Astrocyte (in vitro differentiated cells and primary cell): Measurements from ENCODE around the gene SUMF1. TPM values are rescaled to one million over a fixed set of nuclear protein-coding genes. Genes with fewer than 3 reads are reported as not detected.

Source experiments
- DNase-seq: peaks from one replicate; pipeline ENCODE4 v3.0.0-alpha.2; 2010; ENCODE audit warnings: low read depth
- FAIRE-seq: peaks from 2 replicates; lab custom pipeline; 2011; peaks lifted over from hg19 to GRCh38; lab: Jason Lieb, UNC
- H2AFZ ChIP-seq: 2 replicates; pipeline ENCODE4 v1.6.0; 2012; ENCODE audit warnings: low read depth, low read length, inconsistent platforms
- H3K27ac ChIP-seq: 2 replicates; pipeline ENCODE4 v1.5.1; 2011; ENCODE audit warnings: low read depth, low read length, inconsistent platforms
- H3K27me3 ChIP-seq: 2 replicates; pipeline ENCODE4 v1.6.0; 2011; ENCODE audit warnings: low read length, inconsistent platforms; ENCODE audit not compliant: insufficient read depth
- H3K36me3 ChIP-seq: 2 replicates; pipeline ENCODE4 v1.5.1; 2011; ENCODE audit warnings: low read length, inconsistent platforms; ENCODE audit not compliant: insufficient read depth
- H3K4me1 ChIP-seq: 2 replicates; pipeline ENCODE4 v1.5.1; 2011; ENCODE audit warnings: low read length, inconsistent platforms; ENCODE audit not compliant: insufficient read depth
- H3K4me2 ChIP-seq: 2 replicates; pipeline ENCODE4 v1.6.0; 2012; ENCODE audit warnings: low read length, inconsistent platforms
- H3K4me3 ChIP-seq: 2 replicates; pipeline ENCODE4 v1.5.1; 2011; ENCODE audit warnings: low read depth, mild to moderate bottlenecking, low read length, inconsistent platforms; ENCODE audit not compliant: insufficient read depth
- H3K79me2 ChIP-seq: 2 replicates; pipeline ENCODE4 v1.6.0; 2012; ENCODE audit warnings: mild to moderate bottlenecking, low read length, inconsistent platforms; ENCODE audit not compliant: insufficient read depth
- H3K9ac ChIP-seq: 2 replicates; pipeline ENCODE4 v1.6.0; 2012; ENCODE audit warnings: mild to moderate bottlenecking, low read length, inconsistent platforms
- H3K9me3 ChIP-seq: 2 replicates; pipeline ENCODE4 v1.5.1; 2012; ENCODE audit warnings: low read depth, mild to moderate bottlenecking, low read length, inconsistent platforms; ENCODE audit not compliant: insufficient read depth
- H4K20me1 ChIP-seq: 2 replicates; pipeline ENCODE4 v1.6.0; 2012; ENCODE audit warnings: low read length, inconsistent platforms; ENCODE audit not compliant: insufficient read depth
- H3K27ac Mint-ChIP-seq: one replicate; pipeline ENCODE4 v1.8.0; 2021; ENCODE audit warnings: mild to moderate bottlenecking, mixed read lengths; ENCODE audit not compliant: unreplicated experiment
- H3K27me3 Mint-ChIP-seq: one replicate; pipeline ENCODE4 v1.8.0; 2021; ENCODE audit warnings: low read depth, mixed read lengths; ENCODE audit not compliant: unreplicated experiment
- H3K36me3 Mint-ChIP-seq: one replicate; pipeline ENCODE4 v1.8.0; 2021; ENCODE audit warnings: low read depth, mixed read lengths; ENCODE audit not compliant: unreplicated experiment
- H3K4me1 Mint-ChIP-seq: one replicate; pipeline ENCODE4 v1.8.0; 2021; ENCODE audit warnings: low read depth, mixed read lengths; ENCODE audit not compliant: unreplicated experiment
- H3K4me3 Mint-ChIP-seq: one replicate; pipeline ENCODE4 v1.8.0; 2021; ENCODE audit warnings: mild to moderate bottlenecking, moderate library complexity, mixed read lengths; ENCODE audit not compliant: unreplicated experiment
- H3K9me3 Mint-ChIP-seq: one replicate; pipeline ENCODE4 v1.8.0; 2021; ENCODE audit warnings: mild to moderate bottlenecking, mixed read lengths; ENCODE audit not compliant: unreplicated experiment
- CTCF ChIP-seq: IDR thresholded peaks from 2 replicates; pipeline ENCODE4 v1.5.1; 2011; ENCODE audit warnings: low read depth, mild to moderate bottlenecking, inconsistent platforms, low read length, moderate library complexity; ENCODE audit not compliant: insufficient read depth
- EZH2 ChIP-seq: IDR thresholded peaks from 2 replicates; pipeline ENCODE4 v1.6.1; 2012; ENCODE audit warnings: mild to moderate bottlenecking, low read length, inconsistent platforms; ENCODE audit not compliant: insufficient read depth
- total RNA-seq: library from RNA; stranded (reverse); gene quantifications from 2 replicates; pipeline ENCODE4 v1.2.1, GENCODE V29; 2021

Gene SUMF1
- total RNA-seq, 1 donor from 2014 or later, result 17.4 TPM

- Mint-ChIP-seq H3K27ac (no peak overlapping the region), H3K4me1 (peaks cover 2% of the 10 kb centered on the region), H3K36me3 (no peaks in the 10 kb centered on the region), H3K27me3 (no peaks in the 10 kb centered on the region), H3K9me3 (no peaks in the 10 kb centered on the region), H3K4me3 (no peak overlapping the region)
- no peak overlapping the region for H3K4me2 ChIP-seq
- TF ChIP-seq CTCF, result no peak
- TF ChIP-seq EZH2, result no peak
- H3K9me3 ChIP-seq, result no peaks in the 10 kb centered on the region
- H3K79me2 ChIP-seq, result peaks cover 6% of the 10 kb centered on the region
- DNase-seq (no peak), FAIRE-seq (no peak)
- H3K27ac ChIP-seq, result no peak overlapping the region
- H3K4me3 ChIP-seq, result no peak overlapping the region
- H4K20me1 ChIP-seq, result no peaks in the 10 kb centered on the region
- H3K9ac ChIP-seq, result no peak overlapping the region
- H2AFZ ChIP-seq, result no peak overlapping the region
- no peaks in the 10 kb centered on the region for H3K36me3 ChIP-seq
- H3K4me1 ChIP-seq, result peaks cover 5% of the 10 kb centered on the region
- no peaks in the 10 kb centered on the region for H3K27me3 ChIP-seq
Observed at GRCh38 chr3:4464576-4464975, 2.5 kb downstream of the SUMF1 start.

- DNase-seq, result no peak
- no peak overlapping the region for H3K4me3 Mint-ChIP-seq
- no peak overlapping the region for H3K27ac Mint-ChIP-seq
- Histone ChIP-seq H3K4me2 (no peak overlapping the region), H3K79me2 (peaks cover 6% of the 10 kb centered on the region), H3K4me1 (peaks cover 5% of the 10 kb centered on the region), H2AFZ (no peak overlapping the region), H3K36me3 (no peaks in the 10 kb centered on the region), H3K27ac (no peak overlapping the region), H3K9me3 (no peaks in the 10 kb centered on the region), H4K20me1 (no peaks in the 10 kb centered on the region), H3K4me3 (no peak overlapping the region), H3K27me3 (no peaks in the 10 kb centered on the region), H3K9ac (no peak overlapping the region)
- no peaks in the 10 kb centered on the region for H3K9me3 Mint-ChIP-seq
- no peaks in the 10 kb centered on the region for H3K27me3 Mint-ChIP-seq
- TF ChIP-seq EZH2, result no peak
- TF ChIP-seq CTCF, result no peak
- H3K36me3 Mint-ChIP-seq, result no peaks in the 10 kb centered on the region
- FAIRE-seq, result no peak
- H3K4me1 Mint-ChIP-seq, result peaks cover 2% of the 10 kb centered on the region
Observed at GRCh38 chr3:4462369-4463040, 4.6 kb downstream of the SUMF1 start.

- Histone ChIP-seq H3K9ac (no peak overlapping the region), H3K4me2 (no peak overlapping the region), H3K36me3 (no peaks in the 10 kb centered on the region), H2AFZ (no peak overlapping the region), H3K79me2 (peaks cover 4% of the 10 kb centered on the region), H3K27ac (no peak overlapping the region), H3K27me3 (no peaks in the 10 kb centered on the region), H3K4me1 (peaks cover 5% of the 10 kb centered on the region), H3K4me3 (no peak overlapping the region), H3K9me3 (no peaks in the 10 kb centered on the region), H4K20me1 (no peaks in the 10 kb centered on the region)
- TF ChIP-seq EZH2, result no peak
- TF ChIP-seq CTCF, result no peak
- no peaks in the 10 kb centered on the region for H3K36me3 Mint-ChIP-seq
- peaks cover 2% of the 10 kb centered on the region for H3K4me1 Mint-ChIP-seq
- no peak overlapping the region for H3K27ac Mint-ChIP-seq
- no peaks in the 10 kb centered on the region for H3K27me3 Mint-ChIP-seq
- FAIRE-seq (no peak), DNase-seq (no peak)
- no peak overlapping the region for H3K4me3 Mint-ChIP-seq
- no peaks in the 10 kb centered on the region for H3K9me3 Mint-ChIP-seq
Observed at GRCh38 chr3:4461468-4462090, 5.5 kb downstream of the SUMF1 start.
